HG02981 (cell line): ENCODE results near the gene RBM45.
"Not testable (repeated sequence)": the region's sequence is repeated elsewhere in the genome, so short reads cannot be mapped to it uniquely, and the experiment has no call there.

Experiments used
- ATAC-seq: cut with Tn5 transposase; IDR thresholded peaks from one replicate; pipeline ENCODE4 v1.9.1; 2021; ENCODE audit warnings: mild to moderate bottlenecking, moderate library complexity; ENCODE audit not compliant: unreplicated experiment

The RBM45 gene

GRCh38 chr2:178106053-178106452 is 6.2 kb upstream of the RBM45 start:
- no peak for ATAC-seq

GRCh38 chr2:178108176-178108575 is 4.1 kb upstream of the RBM45 start:
- no peak for ATAC-seq

- no peak for ATAC-seq
Measured at GRCh38 chr2:178109813-178110212, 2.4 kb upstream of the RBM45 start.

- ATAC-seq, result no peak
Measured at GRCh38 chr2:178110681-178111080, 1.6 kb upstream of the RBM45 start.

- ATAC-seq, result no peak
Measured at GRCh38 chr2:178111743-178112142, 494 bp upstream of the RBM45 start.

- peak; percentile 32 for ATAC-seq
Measured at GRCh38 chr2:178114462-178114861, 2.2 kb downstream of the RBM45 start.

GRCh38 chr2:178115271-178115670 is 3.0 kb downstream of the RBM45 start:
- ATAC-seq, result no peak

- no peak for ATAC-seq
Measured at GRCh38 chr2:178117725-178118124, 5.5 kb downstream of the RBM45 start.

- no peak for ATAC-seq
Measured at GRCh38 chr2:178119179-178119922, 7.1 kb downstream of the RBM45 start.

- no peak for ATAC-seq
Measured at GRCh38 chr2:178123163-178123562, 10.9 kb downstream of the RBM45 start.

GRCh38 chr2:178125125-178125524 is 12.9 kb downstream of the RBM45 start:
- ATAC-seq, result no peak

GRCh38 chr2:178125862-178126261 is 13.6 kb downstream of the RBM45 start:
- no peak for ATAC-seq

GRCh38 chr2:178128836-178129630 is 16.8 kb downstream of the RBM45 start:
- ATAC-seq, result no peak

- ATAC-seq, result no peak
Measured at GRCh38 chr2:178136321-178137025, 24.2 kb downstream of the RBM45 start.

- no peak for ATAC-seq
Measured at GRCh38 chr2:178142274-178143065, 30.2 kb downstream of the RBM45 start.

- ATAC-seq, result no peak
Measured at GRCh38 chr2:178143481-178143880, 31.2 kb downstream of the RBM45 start.

- ATAC-seq, result no peak
Measured at GRCh38 chr2:178152033-178152432, 39.8 kb downstream of the RBM45 start.

- no peak for ATAC-seq
Measured at GRCh38 chr2:178152542-178152941, 40.3 kb downstream of the RBM45 start.

- ATAC-seq, result no peak
Measured at GRCh38 chr2:178152977-178153376, 40.7 kb downstream of the RBM45 start.

- ATAC-seq, result not testable (repeated sequence)
Measured at GRCh38 chr2:178153878-178154277, 41.6 kb downstream of the RBM45 start.

- no peak for ATAC-seq
Measured at GRCh38 chr2:178155524-178155923, 43.3 kb downstream of the RBM45 start.
